GM21360 (cell line): ENCODE results near the gene STT3B.
"Not testable (repeated sequence)": the region's sequence is repeated elsewhere in the genome, so short reads cannot be mapped to it uniquely, and the experiment has no call there.

Experiments
- ATAC-seq: cut with Tn5 transposase; IDR thresholded peaks from one replicate; pipeline ENCODE4 v1.9.1; 2021; ENCODE audit warnings: mild to moderate bottlenecking, moderate library complexity; ENCODE audit not compliant: unreplicated experiment

Gene STT3B

DNA sequence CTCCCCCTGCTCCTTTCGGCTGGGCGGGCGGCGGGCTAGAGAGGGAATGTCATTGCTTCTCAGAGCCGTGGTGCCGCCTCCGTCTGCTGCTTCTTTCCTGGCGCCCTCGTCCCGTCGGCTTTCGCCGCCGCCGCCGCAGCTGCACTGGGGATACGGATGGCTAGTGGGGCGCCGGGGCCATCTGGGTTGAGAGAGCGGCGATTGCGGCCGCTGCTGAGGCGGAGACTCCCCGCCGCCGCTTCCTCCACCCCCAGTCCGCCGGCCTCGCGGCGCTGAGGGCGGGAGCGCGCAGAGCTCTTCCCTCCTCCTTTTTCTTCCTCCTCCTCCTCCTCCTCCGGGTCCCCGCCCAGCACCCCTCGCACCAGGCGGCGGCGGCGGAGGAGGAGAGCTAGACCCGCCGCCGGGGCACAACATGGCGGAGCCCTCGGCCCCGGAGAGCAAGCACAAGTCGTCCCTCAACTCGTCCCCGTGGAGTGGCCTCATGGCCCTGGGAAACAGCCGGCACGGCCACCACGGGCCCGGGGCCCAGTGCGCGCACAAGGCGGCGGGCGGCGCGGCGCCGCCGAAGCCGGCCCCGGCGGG is at the start of gene STT3B:
STT3B (plus strand) TSS at position 339 of the 582 bp plus-strand sequence; CDS start at position 413, 74 bp downstream.
- peak; percentile 46 for ATAC-seq

DNA sequence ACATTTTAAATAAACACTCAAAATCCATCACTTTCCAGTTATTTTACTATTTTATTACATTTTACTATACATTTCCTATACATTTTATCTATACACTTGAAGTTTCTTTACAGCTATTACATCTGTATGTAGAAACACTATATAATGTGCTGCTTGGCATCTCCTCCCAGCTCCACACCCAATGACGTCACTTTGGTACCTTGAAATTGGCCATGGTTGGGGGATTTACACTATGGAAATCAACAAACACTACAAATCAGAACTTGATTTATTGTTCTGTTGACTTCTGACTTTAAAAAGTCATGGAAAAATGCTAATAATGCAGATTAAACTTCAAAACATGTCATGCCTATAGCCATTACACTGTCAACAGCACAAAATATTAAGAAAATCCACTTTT is 48.9 kb upstream of the STT3B start:
- ATAC-seq, result no peak

DNA sequence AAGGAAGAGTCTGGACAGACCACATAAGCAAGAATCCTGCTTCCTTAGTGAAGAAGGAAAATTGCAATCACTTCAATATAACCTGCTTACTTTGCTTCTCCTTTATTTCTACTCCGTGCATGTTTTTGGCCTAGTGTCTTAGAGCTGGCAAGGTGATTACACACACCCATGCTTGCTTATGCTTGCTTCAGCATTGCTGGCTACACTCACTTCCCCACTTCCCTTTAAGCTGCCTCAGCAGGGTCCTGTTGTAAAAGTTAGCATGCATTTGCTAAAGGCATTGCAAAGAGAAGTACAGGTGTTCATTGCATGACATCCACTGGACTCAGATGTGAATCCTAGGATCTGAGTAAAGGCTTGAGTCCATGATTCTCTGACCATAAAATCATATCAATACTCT is 47.5 kb upstream of the STT3B start:
- ATAC-seq, result no peak

DNA sequence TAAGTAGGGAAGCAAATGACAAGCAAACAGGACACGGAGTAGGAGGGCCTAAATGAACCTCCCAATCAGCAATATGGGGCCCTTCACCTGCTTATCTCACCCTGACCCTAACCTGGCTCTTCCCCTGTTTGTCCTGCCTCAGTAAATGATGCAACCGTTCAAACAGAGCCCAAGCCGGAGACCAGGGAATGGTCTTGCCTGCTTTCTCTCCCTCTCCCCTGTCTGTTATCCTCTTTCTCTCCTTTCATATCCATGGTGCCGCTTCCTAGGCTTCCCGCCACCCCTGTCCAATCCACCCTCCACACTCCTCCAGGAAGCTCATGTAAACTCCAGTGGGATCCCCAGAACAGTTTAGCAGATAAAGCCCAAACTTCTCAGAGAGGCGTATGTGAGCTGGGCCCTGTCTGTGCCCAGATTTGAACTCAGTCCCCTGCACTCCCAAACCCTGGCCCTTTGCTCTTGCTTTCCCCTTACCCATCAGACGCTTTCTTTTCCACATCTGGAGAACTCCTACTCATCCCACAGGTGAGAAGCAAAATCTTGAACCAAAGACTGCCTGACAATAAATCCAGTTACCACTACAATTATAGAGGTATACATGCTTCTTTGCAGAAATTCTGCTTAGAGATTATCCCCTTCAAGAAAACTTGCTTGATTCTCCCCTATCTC is 45.7 kb upstream of the STT3B start:
- ATAC-seq, result no peak

DNA sequence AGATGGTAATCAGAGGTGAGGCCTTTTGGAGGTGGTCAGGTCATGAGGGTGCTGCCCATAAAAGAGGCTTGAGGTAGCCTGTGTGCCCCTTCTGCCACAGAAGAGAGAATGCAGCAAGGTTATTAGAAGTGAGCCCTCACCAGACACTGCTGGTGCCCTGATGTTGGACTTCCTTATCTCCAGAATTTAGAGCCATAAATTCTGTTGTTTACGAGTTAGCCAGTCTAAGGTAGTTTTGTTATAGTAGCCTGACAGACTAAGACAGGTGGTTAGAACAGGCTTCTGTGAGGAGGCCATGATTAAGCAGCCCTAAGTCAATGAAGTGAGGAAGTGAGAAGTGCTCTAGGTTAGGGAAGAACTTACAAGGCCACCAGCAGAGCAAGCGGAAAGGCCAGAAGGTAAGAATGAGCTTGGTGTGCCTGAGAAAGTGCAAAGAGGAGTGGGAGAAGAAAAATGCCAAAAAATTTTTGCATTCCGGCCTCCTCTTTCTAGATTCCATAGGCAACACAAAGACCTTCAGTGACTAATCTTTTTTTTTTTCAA is 44.2 kb upstream of the STT3B start:
- ATAC-seq, result no peak

DNA sequence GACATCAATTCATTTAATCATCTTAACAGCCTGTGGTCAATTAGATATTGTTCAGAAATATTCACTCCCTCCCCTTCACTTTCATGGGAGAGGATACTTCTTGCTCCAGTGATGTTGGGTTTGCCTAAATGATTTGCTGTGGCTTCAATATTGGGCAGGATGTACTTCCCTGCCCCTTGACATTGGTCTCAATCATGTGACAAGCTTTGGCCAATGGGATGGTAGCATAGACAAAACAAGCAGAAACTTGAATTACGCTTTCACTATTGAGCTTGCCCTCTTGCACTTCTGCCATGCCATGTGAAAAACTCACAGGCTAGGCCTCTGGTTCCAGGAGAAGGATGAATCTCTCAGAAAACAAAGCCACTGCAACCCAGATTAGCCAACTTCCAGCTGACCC is 42.2 kb upstream of the STT3B start:
- no peak for ATAC-seq

DNA sequence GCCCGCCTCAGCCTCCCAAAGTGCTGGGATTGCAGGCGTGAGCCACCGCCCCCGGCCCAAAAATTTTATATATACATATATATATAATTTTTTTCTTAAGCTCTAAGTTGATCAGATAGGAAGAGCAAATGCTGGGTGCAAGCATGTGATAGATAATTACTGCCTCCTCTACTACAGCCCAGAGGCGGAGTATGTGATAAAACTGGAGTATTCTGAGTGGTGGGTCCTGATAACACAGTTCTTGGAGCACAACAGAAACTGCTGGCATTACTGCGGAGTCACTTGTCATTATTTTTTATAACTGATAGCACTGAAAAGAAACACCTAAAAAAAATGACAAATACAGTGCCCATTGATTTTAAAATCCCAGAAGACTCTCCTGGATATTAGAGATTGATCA is 41.1 kb upstream of the STT3B start:
- no peak for ATAC-seq

DNA sequence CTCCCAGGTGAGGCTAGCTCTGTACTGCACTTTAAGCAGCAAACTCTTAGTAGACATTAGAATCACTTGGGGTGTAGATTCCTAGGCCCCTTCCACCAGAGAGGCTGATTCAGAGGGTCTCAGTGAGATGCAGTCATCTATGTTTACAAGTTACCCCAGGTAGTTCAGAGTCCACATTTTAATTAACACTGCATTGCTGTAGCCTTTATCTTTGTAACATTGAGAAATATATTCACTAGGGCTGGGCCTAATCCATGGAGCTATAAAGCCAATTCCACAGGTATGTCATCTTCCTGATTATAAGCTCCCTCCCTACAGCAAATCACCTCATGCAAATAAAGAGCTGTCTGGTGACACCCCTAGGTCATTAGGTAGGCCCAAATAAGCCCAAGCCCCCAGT is 39.6 kb upstream of the STT3B start:
- ATAC-seq, result no peak

DNA sequence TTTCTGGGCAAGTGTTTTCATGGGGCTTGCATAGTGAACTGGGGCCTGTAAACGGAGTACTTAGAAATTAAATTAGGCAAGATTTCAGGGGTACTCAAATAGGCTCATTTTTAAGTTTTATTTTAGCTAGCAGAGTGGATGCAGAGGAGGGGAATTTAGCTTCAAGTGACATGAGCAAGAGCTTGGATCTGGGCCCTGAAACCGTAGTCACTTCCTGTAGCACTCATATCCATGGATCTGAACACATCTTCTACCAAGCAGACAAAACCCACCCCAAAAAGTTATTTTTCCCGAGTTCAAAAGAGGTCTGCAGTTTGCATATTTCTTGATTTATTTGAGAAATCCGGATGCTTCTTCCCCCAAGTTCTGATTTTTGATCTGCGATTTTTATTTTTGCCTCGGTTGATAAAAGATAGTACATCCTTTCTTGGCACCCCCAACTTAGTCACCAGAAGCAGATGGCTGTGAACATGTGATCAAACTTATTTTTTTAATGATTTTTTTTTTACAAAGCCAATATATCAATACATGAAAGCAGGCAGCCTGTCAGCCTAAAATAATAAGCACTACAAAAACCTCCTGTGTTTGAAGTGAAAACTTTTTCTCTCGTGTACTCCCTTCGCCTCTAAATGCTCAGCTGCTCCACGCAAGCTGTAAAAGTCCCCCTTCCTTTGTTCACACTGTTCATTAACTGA is 36.6 kb upstream of the STT3B start:
- ATAC-seq, result no peak

DNA sequence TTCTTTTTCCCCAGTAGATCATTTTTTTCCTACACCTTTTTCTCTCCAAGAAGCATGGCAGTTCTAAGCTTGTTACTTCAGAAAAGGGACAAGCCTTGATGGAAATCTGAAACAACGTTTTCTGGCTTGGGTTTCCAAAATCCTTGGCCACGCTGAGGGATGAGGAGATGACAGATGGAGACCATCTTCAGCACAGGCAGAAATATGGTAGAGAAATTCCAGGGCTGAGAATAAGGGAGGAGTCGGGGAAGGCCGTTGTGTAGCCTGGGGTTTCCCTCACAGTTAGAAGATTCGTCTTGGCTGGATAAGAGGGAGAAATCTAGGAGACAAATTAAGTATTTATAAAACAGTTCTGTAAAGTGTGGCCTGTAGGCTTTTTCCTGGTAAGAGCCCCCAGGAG is 33.9 kb upstream of the STT3B start:
- ATAC-seq, result no peak

DNA sequence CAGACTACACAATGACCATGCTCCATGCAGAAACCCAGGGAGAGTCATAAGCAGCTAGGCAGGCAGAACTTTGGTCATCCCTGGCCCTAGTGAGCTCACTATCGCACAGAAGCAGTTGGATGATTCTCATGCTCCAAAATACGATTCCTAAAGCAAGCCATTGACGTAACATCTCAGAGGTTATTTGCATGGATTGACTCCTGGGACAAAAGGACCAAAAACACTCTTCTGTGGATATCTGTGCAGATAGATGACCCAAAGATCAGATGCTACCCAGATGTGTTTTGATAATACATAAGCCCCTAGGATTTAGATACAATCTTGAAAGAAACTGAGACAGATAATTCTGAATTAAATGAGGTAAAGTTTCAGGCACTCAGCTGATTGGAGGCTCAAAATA is 33.4 kb upstream of the STT3B start:
- no peak for ATAC-seq

DNA sequence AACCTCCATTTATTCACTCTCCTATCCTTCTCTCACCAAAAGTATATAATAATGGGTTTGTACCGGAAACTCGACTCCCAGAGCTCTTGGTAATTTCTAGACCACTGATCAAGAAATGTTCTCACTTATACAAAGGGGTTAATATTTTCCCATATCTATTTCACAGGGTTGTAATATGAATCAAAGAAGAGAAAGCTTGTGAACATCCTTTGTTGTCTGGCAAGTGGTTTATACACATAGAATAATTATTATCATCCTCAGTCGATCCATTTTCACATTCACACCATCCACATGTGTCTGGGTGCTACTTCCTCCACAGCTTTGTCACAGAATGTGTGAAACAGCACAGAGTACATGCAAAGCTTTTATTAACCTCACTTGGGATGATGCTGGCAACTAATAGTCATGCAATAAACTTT is 29.9 kb upstream of the STT3B start:
- ATAC-seq, result no peak

DNA sequence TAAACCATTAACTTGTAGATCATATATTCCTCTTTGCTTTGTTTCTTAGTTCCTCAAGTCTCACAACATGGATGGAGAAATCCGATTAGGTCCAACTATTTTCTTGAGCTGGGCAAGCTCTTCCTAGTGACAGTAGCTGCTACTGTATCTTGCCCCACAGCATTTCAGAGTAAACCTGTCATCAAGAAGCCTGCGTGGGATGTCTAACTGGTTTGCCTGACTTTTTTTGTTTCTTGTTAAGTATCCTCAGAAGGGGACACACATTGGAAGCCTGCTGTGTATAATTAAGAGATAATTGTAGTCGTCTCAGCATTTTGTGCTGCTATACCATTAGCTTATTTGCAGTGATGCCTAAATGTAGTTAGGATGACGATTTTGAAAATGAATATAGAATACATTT is 29.3 kb upstream of the STT3B start:
- ATAC-seq, result no peak

DNA sequence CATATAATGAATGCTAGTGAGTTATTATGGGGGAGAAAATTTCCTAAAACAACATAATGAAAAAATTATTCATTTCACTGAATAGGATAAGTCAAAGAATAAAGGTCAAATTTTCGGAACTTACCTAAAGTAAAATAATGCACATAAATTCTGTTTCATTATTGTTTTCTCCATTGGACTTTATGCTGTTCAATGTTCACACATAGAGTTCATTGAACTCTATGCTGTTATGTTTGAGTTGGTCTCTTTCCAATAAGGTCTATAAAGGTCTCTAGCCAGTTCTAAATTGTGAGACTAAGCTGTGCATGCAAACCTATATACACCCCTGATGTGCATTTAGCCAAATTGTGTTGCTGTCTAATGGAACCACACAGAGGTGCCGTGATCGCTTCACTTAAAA is 28.5 kb upstream of the STT3B start:
- no peak for ATAC-seq

DNA sequence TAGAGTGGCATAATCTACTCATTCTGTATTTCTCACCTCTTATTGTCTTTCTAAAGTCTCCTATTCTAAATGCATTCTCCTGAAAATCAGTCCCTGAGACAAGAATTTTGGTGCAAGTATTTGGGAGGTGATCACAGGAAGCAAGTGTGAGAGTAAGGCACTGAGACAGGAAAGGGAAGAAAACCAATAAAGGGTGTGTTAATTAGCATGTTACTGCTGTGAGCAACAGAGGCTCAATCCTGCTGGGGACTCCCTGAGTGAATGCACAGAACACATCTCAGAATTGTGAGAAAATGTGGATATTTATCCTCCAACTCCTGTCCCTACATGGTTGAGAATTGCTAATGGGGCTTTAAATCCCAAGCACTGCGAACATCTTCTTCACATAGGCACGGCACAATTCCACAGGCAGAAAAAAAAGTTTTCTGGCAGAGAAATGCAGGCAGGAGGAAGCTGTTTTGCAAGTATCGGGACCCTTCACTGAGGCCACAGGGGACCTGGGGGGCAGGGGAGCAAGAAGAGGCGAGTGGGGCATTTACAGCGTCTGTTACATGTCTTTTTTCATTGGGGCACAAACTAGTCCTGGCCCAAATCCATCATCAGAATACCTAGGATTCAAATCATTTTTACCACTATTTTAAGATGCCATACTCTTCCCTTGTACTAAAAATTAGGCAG is 27.2 kb upstream of the STT3B start:
- ATAC-seq, result no peak

DNA sequence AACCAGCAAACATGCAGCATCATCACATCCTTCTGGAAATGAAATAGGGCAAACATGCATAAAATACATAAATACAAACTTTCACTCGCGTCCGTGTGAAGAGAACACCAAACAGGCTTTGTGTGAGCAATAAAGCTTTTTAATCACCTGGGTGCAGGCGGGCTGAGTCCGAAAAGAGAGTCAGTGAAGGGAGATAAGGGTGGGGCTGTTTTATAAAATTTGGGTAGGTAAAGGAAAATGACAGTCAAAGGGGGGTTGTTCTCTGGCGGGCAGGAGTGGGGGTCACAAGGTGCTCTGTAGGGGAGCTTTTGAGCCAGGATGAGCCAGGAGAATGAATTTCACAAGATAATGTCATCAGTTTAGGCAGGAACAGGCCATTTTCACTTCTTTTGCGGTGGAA is 26.2 kb upstream of the STT3B start:
- not testable (repeated sequence) for ATAC-seq

DNA sequence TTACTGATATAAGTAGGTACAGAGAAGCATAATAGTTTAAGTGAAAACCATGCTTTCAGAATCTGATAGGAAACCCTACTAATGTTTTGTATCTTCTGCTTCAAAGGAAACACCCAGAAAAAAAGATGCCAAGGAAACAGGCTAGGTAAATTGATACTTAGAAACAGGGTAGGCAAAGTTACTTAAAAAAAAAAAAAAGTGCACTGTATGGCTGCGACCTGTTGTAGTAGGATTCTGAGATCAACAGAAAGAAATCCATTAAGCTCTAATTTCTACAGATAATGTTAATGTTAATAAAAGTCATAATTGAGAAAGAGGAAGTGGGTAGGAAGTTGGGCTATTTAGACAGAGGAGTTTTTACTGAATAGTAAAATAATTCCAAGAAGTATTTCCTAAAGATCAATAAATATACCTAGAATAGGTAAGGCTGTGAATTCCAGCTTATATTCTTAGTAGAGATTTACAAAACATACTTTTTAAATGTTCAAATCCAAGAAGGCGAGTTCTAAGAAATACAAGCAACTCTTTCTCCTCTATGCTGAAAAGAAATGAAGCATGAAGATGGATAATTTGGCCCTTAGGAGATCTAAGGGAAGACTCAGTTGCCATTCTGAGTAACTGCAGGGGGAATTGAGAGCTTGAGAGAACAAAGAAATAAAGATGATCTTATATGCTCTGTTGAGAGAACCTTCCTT is 24.1 kb upstream of the STT3B start:
- ATAC-seq, result no peak

DNA sequence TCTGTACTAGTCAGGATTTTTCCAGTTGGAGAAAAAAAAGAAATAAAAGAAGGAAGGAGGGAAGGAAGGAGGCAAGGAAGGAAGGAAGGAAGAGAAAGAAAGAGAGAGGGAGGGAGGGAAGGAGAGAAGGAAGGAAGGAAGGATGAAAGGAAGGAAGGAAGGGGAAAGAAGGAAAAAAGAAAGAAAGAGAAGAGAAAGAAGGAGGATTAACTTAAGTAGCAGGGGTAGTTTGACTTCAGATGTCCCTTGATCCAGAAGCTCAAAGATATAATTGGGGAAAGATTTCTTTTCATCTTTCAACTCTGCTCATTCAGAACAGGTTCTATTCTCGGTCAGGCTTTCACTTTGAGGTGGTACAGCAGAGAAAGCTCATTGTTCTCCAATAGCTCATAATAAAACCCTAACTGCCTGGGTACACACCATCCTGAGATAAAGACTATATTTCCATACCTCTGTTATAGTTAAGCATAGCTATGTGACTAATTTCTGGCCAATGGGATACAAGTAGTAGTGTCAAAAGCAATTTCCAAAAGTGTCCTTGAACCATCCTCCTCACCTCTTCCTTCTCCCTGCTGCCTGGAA is 23.5 kb upstream of the STT3B start:
- no peak for ATAC-seq

DNA sequence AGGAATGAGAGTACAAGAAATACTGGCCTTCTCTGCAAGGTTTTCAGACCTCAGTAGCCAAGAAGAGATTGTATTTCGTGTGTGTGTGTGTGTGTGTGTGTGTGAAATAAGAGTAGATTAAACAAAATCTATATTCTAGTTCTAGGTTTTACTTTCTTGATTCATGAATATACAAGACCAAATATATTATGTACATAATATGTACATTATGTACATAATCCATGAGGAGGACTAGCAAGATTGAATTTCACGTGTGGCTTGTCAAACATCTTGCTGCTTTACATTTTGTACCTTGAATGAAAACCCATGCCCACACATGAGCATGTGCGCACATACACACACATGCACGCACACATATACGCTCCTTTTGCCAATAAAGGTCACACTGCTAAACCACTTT is 18.2 kb upstream of the STT3B start:
- no peak for ATAC-seq

DNA sequence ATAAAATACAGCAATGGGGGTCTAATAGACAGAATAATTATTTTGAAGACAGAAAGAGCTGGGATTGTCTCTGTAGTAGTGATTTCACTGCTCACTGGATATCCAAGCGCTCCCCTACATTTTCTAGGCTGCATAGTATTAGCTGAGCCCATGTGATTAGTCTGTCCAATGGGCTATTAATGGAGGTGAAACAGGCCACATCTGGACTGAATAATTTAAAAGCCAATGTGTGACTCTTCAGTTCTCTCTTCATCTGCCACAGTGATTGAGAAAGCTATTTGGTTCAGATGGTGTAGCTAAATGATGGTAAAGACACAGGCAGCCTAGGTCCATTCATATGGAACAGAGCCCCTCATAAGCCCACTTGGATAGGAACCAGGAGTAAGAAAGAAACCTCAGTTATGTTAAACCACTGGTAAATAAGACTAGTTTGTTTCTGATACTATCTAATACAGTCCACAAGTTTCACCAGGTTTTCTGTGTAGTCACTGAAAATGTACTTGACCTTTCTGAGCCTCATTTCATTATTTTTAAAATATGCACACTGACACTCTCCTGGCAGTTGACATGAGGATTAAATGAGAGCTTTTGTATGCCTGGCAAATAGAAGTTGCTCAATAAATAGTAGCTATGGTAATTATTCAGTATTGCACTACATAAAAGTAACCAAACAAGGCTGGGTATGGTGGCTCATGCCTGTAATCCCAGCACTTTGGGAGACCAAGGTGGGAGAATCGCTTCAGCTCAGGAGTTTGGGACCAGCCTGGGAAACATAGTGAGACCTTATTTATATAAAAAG is 17.0 kb upstream of the STT3B start:
- no peak for ATAC-seq
